ENCODE results near the gene GHR.

- no peak for TF ChIP-seq POLR2A (IDR thresholded peaks at IDR 0.05)
- TF ChIP-seq CTCF (IDR thresholded peaks at IDR 0.05 in 4 of 5, conservative IDR thresholded peaks at IDR 0.05 in 1 of 5), result no peak
Measured at GRCh38 chr5:42520957-42521356, 97.7 kb downstream of the GHR start.
